ENCODE data around the gene MAD1L1. TPM values are rescaled to one million over a fixed set of nuclear protein-coding genes. Genes with fewer than 3 reads are reported as not detected.

MAD1L1 gene
- total and polyA plus RNA-seq, 2 experiments from 2014 or later, result 38.2 to 69.8 TPM

GRCh38 chr7:2011266-2012043 lies 221.3 kb downstream of the MAD1L1 start:
- Histone ChIP-seq H2AFZ (no peak overlapping the region), H3K4me2 (ENCODE audit: unreplicated experiment) (no peak overlapping the region), H3K4me3 (no peak overlapping the region), H3K27ac (no peak overlapping the region), H3K9me3 (ENCODE audit: low read depth) (no peaks in the 10 kb centered on the region), H3F3A (ENCODE audit: insufficient read depth) (no peaks in the 10 kb centered on the region), H3K9me2 (ENCODE audit: insufficient read depth) (no peaks in the 10 kb centered on the region), H3K9ac (no peak overlapping the region), H3K4me1 (ENCODE audit: insufficient read depth) (no peaks in the 10 kb centered on the region), H3K27me3 (replicated peaks; ENCODE audit: insufficient read depth) (no peaks in the 10 kb centered on the region), H4K20me1 (ENCODE audit: insufficient read depth) (no peaks in the 10 kb centered on the region), H3K79me2 (ENCODE audit: insufficient read depth) (no peaks in the 10 kb centered on the region), H3K36me3 (ENCODE audit: low read depth) (no peaks in the 10 kb centered on the region)
- WGBS, 2 experiments (ENCODE audit: low coverage in 1 of 2, low lambda C conversion rate in 2 of 2, missing lambda C conversion rate in 2 of 2), result 92 to 94% methylated on average over 17 of the region's 17 CpGs
- in situ Hi-C loops (cut with MboI), result no loop called here
- DNase-seq, result no peak
- no peak for TF ChIP-seq EZH2 (IDR thresholded peaks at IDR 0.05; ENCODE audit: insufficient read depth, poor library complexity, severe bottlenecking)
- TF ChIP-seq EZH2phosphoT487 (IDR thresholded peaks at IDR 0.05; ENCODE audit: insufficient read depth, low read depth), result no peak

GRCh38 chr7:2010551-2011265 lies 222.0 kb downstream of the MAD1L1 start:
- H3K27me3 ChIP-seq (replicated peaks; ENCODE audit: insufficient read depth), result no peaks in the 10 kb centered on the region
- no peaks in the 10 kb centered on the region for H3K9me2 ChIP-seq (ENCODE audit: insufficient read depth)
- H3K79me2 ChIP-seq (ENCODE audit: insufficient read depth), result no peaks in the 10 kb centered on the region
- H3F3A ChIP-seq (ENCODE audit: insufficient read depth), result no peaks in the 10 kb centered on the region
- 92 to 94% methylated on average over 19 to 29 of the region's 29 CpGs for WGBS, 2 experiments (ENCODE audit: low coverage in 1 of 2, low lambda C conversion rate in 2 of 2, missing lambda C conversion rate in 2 of 2)
- no peak overlapping the region for H2AFZ ChIP-seq
- DNase-seq, result no peak
- H3K4me1 ChIP-seq (ENCODE audit: insufficient read depth), result no peaks in the 10 kb centered on the region
- no peak overlapping the region for H3K4me3 ChIP-seq
- H3K36me3 ChIP-seq (ENCODE audit: low read depth), result no peaks in the 10 kb centered on the region
- in situ Hi-C loops (cut with MboI), result no loop called here
- no peaks in the 10 kb centered on the region for H3K9me3 ChIP-seq (ENCODE audit: low read depth)
- no peak overlapping the region for H3K4me2 ChIP-seq (ENCODE audit: unreplicated experiment)
- H3K27ac ChIP-seq, result no peak overlapping the region
- no peaks in the 10 kb centered on the region for H4K20me1 ChIP-seq (ENCODE audit: insufficient read depth)
- H3K9ac ChIP-seq, result no peak overlapping the region
- TF ChIP-seq EZH2 (IDR thresholded peaks at IDR 0.05; ENCODE audit: insufficient read depth, poor library complexity, severe bottlenecking) (no peak), EZH2phosphoT487 (IDR thresholded peaks at IDR 0.05; ENCODE audit: insufficient read depth, low read depth) (no peak)

- Histone ChIP-seq H3K36me3 (ENCODE audit: low read depth) (no peaks in the 10 kb centered on the region), H3K4me2 (ENCODE audit: unreplicated experiment) (no peak overlapping the region), H3K4me3 (no peak overlapping the region), H3K9me3 (ENCODE audit: low read depth) (no peaks in the 10 kb centered on the region), H3F3A (ENCODE audit: insufficient read depth) (no peaks in the 10 kb centered on the region), H3K4me1 (ENCODE audit: insufficient read depth) (no peaks in the 10 kb centered on the region), H3K9me2 (ENCODE audit: insufficient read depth) (no peaks in the 10 kb centered on the region), H3K27ac (no peak overlapping the region), H3K79me2 (ENCODE audit: insufficient read depth) (no peaks in the 10 kb centered on the region), H3K27me3 (replicated peaks; ENCODE audit: insufficient read depth) (no peaks in the 10 kb centered on the region), H4K20me1 (ENCODE audit: insufficient read depth) (no peaks in the 10 kb centered on the region), H2AFZ (no peak overlapping the region), H3K9ac (no peak overlapping the region)
- DNase-seq, result no peak
- TF ChIP-seq EZH2 (IDR thresholded peaks at IDR 0.05; ENCODE audit: insufficient read depth, poor library complexity, severe bottlenecking), result no peak
- no peak for TF ChIP-seq EZH2phosphoT487 (IDR thresholded peaks at IDR 0.05; ENCODE audit: insufficient read depth, low read depth)
- in situ Hi-C loops (cut with MboI), result no loop called here
- 92 to 93% methylated on average over 17 of the region's 17 CpGs for WGBS, 2 experiments (ENCODE audit: low coverage in 1 of 2, low lambda C conversion rate in 2 of 2, missing lambda C conversion rate in 2 of 2)
Observed at GRCh38 chr7:2010101-2010500, 222.6 kb downstream of the MAD1L1 start.

GRCh38 chr7:2009541-2010001 lies 223.2 kb downstream of the MAD1L1 start:
- H3K9ac ChIP-seq, result no peak overlapping the region
- no peaks in the 10 kb centered on the region for H4K20me1 ChIP-seq (ENCODE audit: insufficient read depth)
- no peak for TF ChIP-seq EZH2 (IDR thresholded peaks at IDR 0.05; ENCODE audit: insufficient read depth, poor library complexity, severe bottlenecking)
- TF ChIP-seq EZH2phosphoT487 (IDR thresholded peaks at IDR 0.05; ENCODE audit: insufficient read depth, low read depth), result no peak
- in situ Hi-C loops (cut with MboI), result no loop called here
- H3K27me3 ChIP-seq (replicated peaks; ENCODE audit: insufficient read depth), result no peaks in the 10 kb centered on the region
- WGBS, 2 experiments (ENCODE audit: low coverage in 1 of 2, low lambda C conversion rate in 2 of 2, missing lambda C conversion rate in 2 of 2), result 79 to 80% methylated on average over 11 to 14 of the region's 16 CpGs
- no peak overlapping the region for H2AFZ ChIP-seq
- H3K4me3 ChIP-seq, result no peak overlapping the region
- H3K27ac ChIP-seq, result no peak overlapping the region
- H3K4me1 ChIP-seq (ENCODE audit: insufficient read depth), result no peaks in the 10 kb centered on the region
- no peaks in the 10 kb centered on the region for H3K79me2 ChIP-seq (ENCODE audit: insufficient read depth)
- H3K36me3 ChIP-seq (ENCODE audit: low read depth), result no peaks in the 10 kb centered on the region
- no peak for DNase-seq
- H3K9me2 ChIP-seq (ENCODE audit: insufficient read depth), result no peaks in the 10 kb centered on the region
- H3F3A ChIP-seq (ENCODE audit: insufficient read depth), result no peaks in the 10 kb centered on the region
- no peaks in the 10 kb centered on the region for H3K9me3 ChIP-seq (ENCODE audit: low read depth)
- H3K4me2 ChIP-seq (ENCODE audit: unreplicated experiment), result no peak overlapping the region
